Activated T-cell treated with anti-CD3 and anti-CD28 coated beads, Interleukin-2, amount 50 U/mL, for 24 hours (primary cell): ENCODE results near the gene GNG3.
A peak's percentile ranks its signal among the peaks of the same experiment; 100 is the strongest.

Source experiments
- DNase-seq: peaks from one replicate; pipeline ENCODE4 v3.0.0-alpha.2; 2020
- H3K27ac Mint-ChIP-seq: 2 replicates; pipeline ENCODE4 v1.8.0; 2020; ENCODE audit warnings: mild to moderate bottlenecking, mixed read lengths
- H3K27me3 Mint-ChIP-seq: 2 replicates; pipeline ENCODE4 v1.8.0; 2020; ENCODE audit warnings: mixed read lengths
- H3K36me3 Mint-ChIP-seq: 2 replicates; pipeline ENCODE4 v1.8.0; 2020; ENCODE audit warnings: low read depth, mixed read lengths
- H3K4me1 Mint-ChIP-seq: 2 replicates; pipeline ENCODE4 v1.8.0; 2020; ENCODE audit warnings: low read depth, mixed read lengths
- H3K4me3 Mint-ChIP-seq: 2 replicates; pipeline ENCODE4 v1.8.0; 2020; ENCODE audit warnings: mild to moderate bottlenecking, moderate library complexity, mixed read lengths
- H3K9me3 Mint-ChIP-seq: 2 replicates; pipeline ENCODE4 v1.8.0; 2020; ENCODE audit warnings: mixed read lengths

GNG3 gene

GRCh38 chr11:62752994-62753735, 45.7 kb downstream of the GNG3 start:
- DNase-seq, result no peak
- H3K27me3 Mint-ChIP-seq, result no peaks in the 10 kb centered on the region
- H3K4me1 Mint-ChIP-seq, result peaks cover 36% of the 10 kb centered on the region
- peaks cover 30% of the 10 kb centered on the region for H3K36me3 Mint-ChIP-seq
- H3K27ac Mint-ChIP-seq, result peak overlapping the region; percentile 100
- no peaks in the 10 kb centered on the region for H3K9me3 Mint-ChIP-seq
- H3K4me3 Mint-ChIP-seq, result peak overlapping the region; percentile 98

GRCh38 chr11:62753736-62754603, 46.5 kb downstream of the GNG3 start, which contains the start of gene ZBTB3:
Gene ZBTB3, minus strand, starts transcription at chr11:62754160. Its CDS starts 496 bp downstream, at chr11:62753664.
- peaks cover 33% of the 10 kb centered on the region for H3K4me1 Mint-ChIP-seq
- peak within 1 kb of the TSS; percentile 98 for H3K4me3 Mint-ChIP-seq
- no peaks in the 10 kb centered on the region for H3K27me3 Mint-ChIP-seq
- peak within 1 kb of the TSS; percentile 100 for H3K27ac Mint-ChIP-seq
- H3K9me3 Mint-ChIP-seq, result no peaks in the 10 kb centered on the region
- H3K36me3 Mint-ChIP-seq, result peaks cover 27% of the 10 kb centered on the region
- DNase-seq, result peak; percentile 96

GRCh38 chr11:62755086-62755615, 47.7 kb downstream of the GNG3 start:
- Mint-ChIP-seq H3K27ac (peak overlapping the region; percentile 37), H3K4me1 (peaks cover 24% of the 10 kb centered on the region), H3K36me3 (peaks cover 19% of the 10 kb centered on the region), H3K9me3 (no peaks in the 10 kb centered on the region), H3K27me3 (no peaks in the 10 kb centered on the region), H3K4me3 (peak overlapping the region; percentile 98)
- no peak for DNase-seq

GRCh38 chr11:62757846-62758788, 50.6 kb downstream of the GNG3 start:
- H3K4me1 Mint-ChIP-seq, result peaks cover 26% of the 10 kb centered on the region
- H3K27me3 Mint-ChIP-seq, result no peaks in the 10 kb centered on the region
- no peak for DNase-seq
- H3K36me3 Mint-ChIP-seq, result peaks cover 23% of the 10 kb centered on the region
- no peaks in the 10 kb centered on the region for H3K9me3 Mint-ChIP-seq
- no peak overlapping the region for H3K27ac Mint-ChIP-seq
- H3K4me3 Mint-ChIP-seq, result no peak overlapping the region
